Liver (tissue), 3 donors: ENCODE results near the gene DCLK2.

Experiments used
- ATF3 ChIP-seq: IDR thresholded peaks from 2 replicates; pipeline ENCODE4 v1.6.1; 2016; ENCODE audit warnings: antibody characterized with exemption
- CTCF ChIP-seq: fragments of 150-350 bp; IDR thresholded peaks from 2 replicates; pipeline ENCODE4 v1.5.1; 2017; ENCODE audit warnings: improper control_type of control experiment, low read depth, low read length; ENCODE audit not compliant: missing input control
- EGR1 ChIP-seq, 2 donors: IDR thresholded peaks; 2 replicates each; pipeline ENCODE4 v1.6.1; 2016 to 2018; ENCODE audit warnings: antibody characterized with exemption in 2 of 2, low read depth in 2 of 2
- FOXA1 ChIP-seq: IDR thresholded peaks from 2 replicates; pipeline ENCODE4 v1.6.1; 2016; ENCODE audit warnings: antibody characterized with exemption
- GABPA ChIP-seq, 2 donors: IDR thresholded peaks in 1 of 2; conservative IDR thresholded peaks in 1 of 2; 2 replicates each; pipeline ENCODE4 v1.6.1; 2016; ENCODE audit warnings: antibody characterized with exemption in 2 of 2, mild to moderate bottlenecking in 1 of 2, moderate library complexity in 1 of 2
- RAD21 ChIP-seq, 2 donors: IDR thresholded peaks; 2 replicates each; pipeline ENCODE4 v1.6.1; 2016; ENCODE audit warnings: antibody characterized with exemption in 2 of 2, mild to moderate bottlenecking in 2 of 2
- REST ChIP-seq: IDR thresholded peaks from 2 replicates; pipeline ENCODE4 v1.6.1; 2016; ENCODE audit warnings: antibody characterized with exemption, mild to moderate bottlenecking
- donor health status: healthy.
- donor health status: healthy.

- TF ChIP-seq CTCF (no peak), GABPA (IDR thresholded peaks at IDR 0.05 in 1 of 2, conservative IDR thresholded peaks at IDR 0.05 in 1 of 2) (no peak), RAD21 (IDR thresholded peaks at IDR 0.05) (no peak), REST (no peak), ATF3 (no peak), FOXA1 (no peak), EGR1 (IDR thresholded peaks at IDR 0.05; ENCODE audit: low read depth in 2 of 2) (no peak)
Observed at GRCh38 chr4:150299816-150300215, 221.6 kb downstream of the DCLK2 start.
